ENCODE results near the gene SETDB1.

Gene SETDB1

GRCh38 chr1:151009206-151009587 lies 83.0 kb downstream of the SETDB1 start:
- TF ChIP-seq CTCF (IDR thresholded peaks at IDR 0.05; ENCODE audit: low read depth, low read length, missing control alignments) = no peak
- Histone ChIP-seq H3K27me3 (replicated peaks) (no peaks in the 10 kb centered on the region), H3K27ac (peak overlapping the region; percentile 67), H3K36me3 (replicated peaks) (no peaks in the 10 kb centered on the region), H3K4me3 (ENCODE audit: low read depth, low read length) (peak overlapping the region; percentile 94)
- peak; percentile 40 for DNase-seq
- in situ Hi-C loops (cut with HindIII; ENCODE audit: low pct_ligation_motif_present, low sequenced_read_pairs) = no loop called here

- no peak overlapping the region for H3K27ac ChIP-seq
- no peaks in the 10 kb centered on the region for H3K36me3 ChIP-seq (replicated peaks)
- in situ Hi-C loops (cut with HindIII; ENCODE audit: low pct_ligation_motif_present, low sequenced_read_pairs) = no loop called here
- no peak for DNase-seq
- H3K4me3 ChIP-seq (ENCODE audit: low read depth, low read length) = no peak overlapping the region
- no peaks in the 10 kb centered on the region for H3K27me3 ChIP-seq (replicated peaks)
- TF ChIP-seq CTCF (IDR thresholded peaks at IDR 0.05; ENCODE audit: low read depth, low read length, missing control alignments) = no peak
These were observed 83.6 kb downstream of the SETDB1 start for GRCh38 chr1:151009674-151010345.

- DNase-seq = no peak
- no peaks in the 10 kb centered on the region for H3K36me3 ChIP-seq (replicated peaks)
- in situ Hi-C loops (cut with HindIII; ENCODE audit: low pct_ligation_motif_present, low sequenced_read_pairs) = no loop called here
- no peaks in the 10 kb centered on the region for H3K27me3 ChIP-seq (replicated peaks)
- H3K27ac ChIP-seq = no peak overlapping the region
- TF ChIP-seq CTCF (IDR thresholded peaks at IDR 0.05; ENCODE audit: low read depth, low read length, missing control alignments) = no peak
- no peak overlapping the region for H3K4me3 ChIP-seq (ENCODE audit: low read depth, low read length)
These were observed 84.2 kb downstream of the SETDB1 start for GRCh38 chr1:151010346-151010726.

- H3K4me3 ChIP-seq (ENCODE audit: low read depth, low read length) = no peak overlapping the region
- no peaks in the 10 kb centered on the region for H3K27me3 ChIP-seq (replicated peaks)
- in situ Hi-C loops (cut with HindIII; ENCODE audit: low pct_ligation_motif_present, low sequenced_read_pairs) = no loop called here
- H3K27ac ChIP-seq = no peak overlapping the region
- no peak for TF ChIP-seq CTCF (IDR thresholded peaks at IDR 0.05; ENCODE audit: low read depth, low read length, missing control alignments)
- no peaks in the 10 kb centered on the region for H3K36me3 ChIP-seq (replicated peaks)
- no peak for DNase-seq
These were observed 85.1 kb downstream of the SETDB1 start for GRCh38 chr1:151011154-151011850.

- H3K4me3 ChIP-seq (ENCODE audit: low read depth, low read length) = no peak overlapping the region
- no peak for TF ChIP-seq CTCF (IDR thresholded peaks at IDR 0.05; ENCODE audit: low read depth, low read length, missing control alignments)
- peak overlapping the region; percentile 52 for H3K27ac ChIP-seq
- peak; percentile 39 for DNase-seq
- no peaks in the 10 kb centered on the region for H3K27me3 ChIP-seq (replicated peaks)
- H3K36me3 ChIP-seq (replicated peaks) = no peaks in the 10 kb centered on the region
- in situ Hi-C loops (cut with HindIII; ENCODE audit: low pct_ligation_motif_present, low sequenced_read_pairs) = no loop called here
These were observed 86.7 kb downstream of the SETDB1 start for GRCh38 chr1:151012684-151013471.
